GM19395 (cell line): ENCODE results near the gene PIAS4.

ENCODE experiments used
- ATAC-seq: cut with Tn5 transposase; IDR thresholded peaks from one replicate; pipeline ENCODE4 v1.9.1; 2021; ENCODE audit warnings: mild to moderate bottlenecking, moderate library complexity; ENCODE audit not compliant: unreplicated experiment

The PIAS4 gene

GRCh38 chr19:4068047-4068966 is 60.8 kb downstream of the PIAS4 start:
- no peak for ATAC-seq

GRCh38 chr19:4069331-4069959 is 61.9 kb downstream of the PIAS4 start:
- no peak for ATAC-seq

- ATAC-seq, result no peak
Observed at GRCh38 chr19:4071610-4072009, 64.1 kb downstream of the PIAS4 start.

- no peak for ATAC-seq
Observed at GRCh38 chr19:4075373-4075772, 67.8 kb downstream of the PIAS4 start.

GRCh38 chr19:4077007-4077374 is 69.5 kb downstream of the PIAS4 start:
- ATAC-seq, result no peak

GRCh38 chr19:4077800-4078684 is 70.5 kb downstream of the PIAS4 start:
- ATAC-seq, result no peak

GRCh38 chr19:4080473-4080872 is 72.9 kb downstream of the PIAS4 start:
- ATAC-seq, result no peak

GRCh38 chr19:4081441-4082129 is 74.0 kb downstream of the PIAS4 start:
- ATAC-seq, result no peak

- ATAC-seq, result no peak
Observed at GRCh38 chr19:4082172-4082571, 74.6 kb downstream of the PIAS4 start.

GRCh38 chr19:4083677-4084546 is 76.4 kb downstream of the PIAS4 start:
- ATAC-seq, result no peak

- no peak for ATAC-seq
Observed at GRCh38 chr19:4084547-4084877, 77.0 kb downstream of the PIAS4 start.

- no peak for ATAC-seq
Observed at GRCh38 chr19:4086411-4086867, 78.9 kb downstream of the PIAS4 start.

- no peak for ATAC-seq
Observed at GRCh38 chr19:4087787-4088679, 80.5 kb downstream of the PIAS4 start.

- no peak for ATAC-seq
Observed at GRCh38 chr19:4088975-4089374, 81.4 kb downstream of the PIAS4 start.
